BLaER1 (cell line): ENCODE results near the gene ZNF587B.
A peak's percentile ranks its signal among the peaks of the same experiment; 100 is the strongest.
"Not testable (repeated sequence)": the region's sequence is repeated elsewhere in the genome, so short reads cannot be mapped to it uniquely, and the experiment has no call there.

ENCODE experiments used
- H3K27ac ChIP-seq: shearing (Covaris generic); formaldehyde crosslinking; 2 replicates; pipeline ENCODE4 v1.8.1; 2022
- H3K27me3 ChIP-seq: shearing (Covaris generic); formaldehyde crosslinking; 2 replicates; pipeline ENCODE4 v1.8.1; 2022
- H3K36me3 ChIP-seq: shearing (Covaris generic); formaldehyde crosslinking; 2 replicates; pipeline ENCODE4 v1.8.1; 2022
- H3K4me1 ChIP-seq: shearing (Covaris generic); formaldehyde crosslinking; 2 replicates; pipeline ENCODE4 v1.8.1; 2022
- H3K4me2 ChIP-seq: shearing (Covaris generic); formaldehyde crosslinking; 2 replicates; pipeline ENCODE4 v1.8.1; 2022
- H3K4me3 ChIP-seq: shearing (Covaris generic); formaldehyde crosslinking; 2 replicates; pipeline ENCODE4 v1.8.1; 2022
- H3K9ac ChIP-seq: shearing (Covaris generic); formaldehyde crosslinking; 2 replicates; pipeline ENCODE4 v1.8.1; 2022
- H3K9me3 ChIP-seq: shearing (Covaris generic); formaldehyde crosslinking; 2 replicates; pipeline ENCODE4 v1.8.1; 2022
- H4K20me1 ChIP-seq: shearing (Covaris generic); formaldehyde crosslinking; 2 replicates; pipeline ENCODE4 v1.8.1; 2022
- Cebpa-rat ChIP-seq: shearing (Covaris generic); IDR thresholded peaks from 2 replicates; pipeline ENCODE4 v1.8.1; 2022

ZNF587B gene

GRCh38 chr19:57817976-57818375 lies 12.1 kb upstream of the ZNF587B start:
- Histone ChIP-seq H3K9me3 (no peaks in the 10 kb centered on the region), H3K4me3 (no peak overlapping the region), H3K36me3 (peaks cover 21% of the 10 kb centered on the region), H4K20me1 (peaks cover 27% of the 10 kb centered on the region), H3K4me1 (peaks cover 38% of the 10 kb centered on the region), H3K27ac (no peak overlapping the region), H3K9ac (no peak overlapping the region), H3K4me2 (no peak overlapping the region; the same call in 1 of the 2 replicates), H3K27me3 (no peaks in the 10 kb centered on the region)
- no peak for TF ChIP-seq Cebpa-rat

- no peak for TF ChIP-seq Cebpa-rat
- H3K36me3 ChIP-seq: peaks cover 25% of the 10 kb centered on the region
- H4K20me1 ChIP-seq: peaks cover 28% of the 10 kb centered on the region
- H3K27ac ChIP-seq: no peak overlapping the region
- peaks cover 35% of the 10 kb centered on the region for H3K4me1 ChIP-seq
- no peaks in the 10 kb centered on the region for H3K9me3 ChIP-seq
- peak overlapping the region; percentile 92 for H3K4me2 ChIP-seq
- H3K9ac ChIP-seq: no peak overlapping the region
- H3K4me3 ChIP-seq: no peak overlapping the region
- no peaks in the 10 kb centered on the region for H3K27me3 ChIP-seq
Measured at GRCh38 chr19:57818378-57818777, 11.7 kb upstream of the ZNF587B start.

GRCh38 chr19:57819475-57820148 lies 10.5 kb upstream of the ZNF587B start:
- Histone ChIP-seq H4K20me1 (peaks cover 40% of the 10 kb centered on the region), H3K36me3 (peaks cover 38% of the 10 kb centered on the region), H3K4me2 (peak overlapping the region; percentile 92), H3K4me3 (peak overlapping the region; percentile 90), H3K9me3 (no peaks in the 10 kb centered on the region), H3K9ac (peak overlapping the region; percentile 95), H3K4me1 (peaks cover 26% of the 10 kb centered on the region), H3K27ac (peak overlapping the region; percentile 88), H3K27me3 (no peaks in the 10 kb centered on the region)
- TF ChIP-seq Cebpa-rat: no peak

GRCh38 chr19:57820599-57820998 lies 9.5 kb upstream of the ZNF587B start:
- H3K4me3 ChIP-seq: peak overlapping the region; percentile 90
- no peaks in the 10 kb centered on the region for H3K9me3 ChIP-seq
- TF ChIP-seq Cebpa-rat: no peak
- H4K20me1 ChIP-seq: peaks cover 50% of the 10 kb centered on the region
- H3K9ac ChIP-seq: peak overlapping the region; percentile 95
- no peaks in the 10 kb centered on the region for H3K27me3 ChIP-seq
- peak overlapping the region; percentile 88 for H3K27ac ChIP-seq
- H3K4me2 ChIP-seq: peak overlapping the region; percentile 92
- H3K36me3 ChIP-seq: peaks cover 46% of the 10 kb centered on the region
- H3K4me1 ChIP-seq: peaks cover 26% of the 10 kb centered on the region

- H3K27ac ChIP-seq, H3K27me3 ChIP-seq, H3K9me3 ChIP-seq, H3K4me3 ChIP-seq: not testable (repeated sequence)
- Histone ChIP-seq H3K36me3 (peaks cover 47% of the 10 kb centered on the region), H3K4me2 (peak overlapping the region; percentile 92), H4K20me1 (peaks cover 55% of the 10 kb centered on the region), H3K4me1 (peaks cover 26% of the 10 kb centered on the region), H3K9ac (peak overlapping the region; percentile 95; the same call in 1 of the 2 replicates)
Measured at GRCh38 chr19:57821095-57821494, 9.0 kb upstream of the ZNF587B start.

- H3K4me2 ChIP-seq, H3K4me3 ChIP-seq, H3K27ac ChIP-seq, H3K9ac ChIP-seq, H3K27me3 ChIP-seq, H3K9me3 ChIP-seq: not testable (repeated sequence)
- Histone ChIP-seq H3K36me3 (peaks cover 51% of the 10 kb centered on the region), H4K20me1 (peaks cover 59% of the 10 kb centered on the region), H3K4me1 (peaks cover 26% of the 10 kb centered on the region)
Measured at GRCh38 chr19:57821501-57821900, 8.6 kb upstream of the ZNF587B start.

- H3K9ac ChIP-seq, H3K27me3 ChIP-seq, H3K27ac ChIP-seq, H3K4me2 ChIP-seq, H3K9me3 ChIP-seq, H3K4me3 ChIP-seq: not testable (repeated sequence)
- Histone ChIP-seq H4K20me1 (peaks cover 68% of the 10 kb centered on the region), H3K4me1 (peaks cover 20% of the 10 kb centered on the region), H3K36me3 (peaks cover 64% of the 10 kb centered on the region)
Measured at GRCh38 chr19:57823155-57823554, 6.9 kb upstream of the ZNF587B start.

- H3K4me3 ChIP-seq, H3K9me3 ChIP-seq, H3K9ac ChIP-seq, H3K27me3 ChIP-seq, H3K4me2 ChIP-seq, H3K27ac ChIP-seq: not testable (repeated sequence)
- H3K4me1 ChIP-seq: peaks cover 15% of the 10 kb centered on the region
- H4K20me1 ChIP-seq: peaks cover 73% of the 10 kb centered on the region
- H3K36me3 ChIP-seq: peaks cover 69% of the 10 kb centered on the region
Measured at GRCh38 chr19:57823608-57824007, 6.5 kb upstream of the ZNF587B start.

- Histone ChIP-seq H3K27me3 (no peaks in the 10 kb centered on the region), H4K20me1 (peaks cover 87% of the 10 kb centered on the region), H3K9ac (no peak overlapping the region), H3K4me1 (peaks cover 7% of the 10 kb centered on the region), H3K4me2 (no peak overlapping the region), H3K9me3 (peaks cover 12% of the 10 kb centered on the region; the same call in 1 of the 2 replicates), H3K27ac (no peak overlapping the region), H3K4me3 (no peak overlapping the region), H3K36me3 (peaks cover 88% of the 10 kb centered on the region)
- TF ChIP-seq Cebpa-rat: no peak
Measured at GRCh38 chr19:57825511-57825910, 4.6 kb upstream of the ZNF587B start.

GRCh38 chr19:57829316-57829715 lies 783 bp upstream of the ZNF587B start:
- no peak for TF ChIP-seq Cebpa-rat
- H3K9me3 ChIP-seq: peaks cover 12% of the 10 kb centered on the region; the same call in 1 of the 2 replicates
- no peaks in the 10 kb centered on the region for H3K27me3 ChIP-seq
- peaks cover 78% of the 10 kb centered on the region for H4K20me1 ChIP-seq
- H3K27ac ChIP-seq: no peak overlapping the region
- H3K9ac ChIP-seq: no peak overlapping the region
- no peak overlapping the region for H3K4me3 ChIP-seq
- peaks cover 81% of the 10 kb centered on the region for H3K36me3 ChIP-seq
- no peaks in the 10 kb centered on the region for H3K4me1 ChIP-seq
- H3K4me2 ChIP-seq: no peak overlapping the region

GRCh38 chr19:57836991-57837390 lies 6.9 kb downstream of the ZNF587B start:
- not testable (repeated sequence) for H3K9me3 ChIP-seq, H3K9ac ChIP-seq, H3K4me1 ChIP-seq, H3K27ac ChIP-seq, H3K27me3 ChIP-seq, H3K4me3 ChIP-seq
- peaks cover 59% of the 10 kb centered on the region for H3K36me3 ChIP-seq
- H3K4me2 ChIP-seq: peak overlapping the region; percentile 14; the same call in 1 of the 2 replicates
- peaks cover 60% of the 10 kb centered on the region for H4K20me1 ChIP-seq

- not testable (repeated sequence) for H3K4me1 ChIP-seq, H3K4me2 ChIP-seq, H3K27ac ChIP-seq, H3K9ac ChIP-seq, H3K4me3 ChIP-seq, H3K27me3 ChIP-seq, H3K9me3 ChIP-seq
- H4K20me1 ChIP-seq: peaks cover 68% of the 10 kb centered on the region
- H3K36me3 ChIP-seq: peaks cover 67% of the 10 kb centered on the region
Measured at GRCh38 chr19:57838622-57839191, 8.6 kb downstream of the ZNF587B start.
